Neural progenitor cell (in vitro differentiated cells): ENCODE results near the gene AFF3. TPM values are rescaled to one million over a fixed set of nuclear protein-coding genes. Genes with fewer than 3 reads are reported as not detected.

Source experiments
- DNase-seq: peaks from one replicate; pipeline ENCODE4 v3.0.0-alpha.2; 2016; ENCODE audit warnings: low spot score
- H2AFZ ChIP-seq: fragments of 200-600 bp; sonication (generic); replicated peaks from 2 replicates; pipeline ENCODE4 v1.6.1; 2016; ENCODE audit warnings: antibody characterized with exemption
- H3F3A ChIP-seq: fragments of 200-600 bp; sonication (generic); 2 replicates; pipeline ENCODE4 v1.6.1; 2016; ENCODE audit warnings: antibody characterized with exemption, low read depth
- H3K27ac ChIP-seq: fragments of 200-600 bp; sonication (generic); 2 replicates; pipeline ENCODE4 v1.5.1; 2016; ENCODE audit warnings: mild to moderate bottlenecking
- H3K27me3 ChIP-seq: fragments of 200-600 bp; sonication (generic); 2 replicates; pipeline ENCODE4 v1.6.1; 2016; ENCODE audit warnings: mild to moderate bottlenecking, moderate library complexity
- H3K36me3 ChIP-seq: fragments of 200-600 bp; sonication (generic); 2 replicates; pipeline ENCODE4 v1.5.1; 2016
- H3K4me1 ChIP-seq: fragments of 200-600 bp; sonication (generic); 2 replicates; pipeline ENCODE4 v1.6.1; 2016; ENCODE audit warnings: mixed run types
- H3K4me2 ChIP-seq: fragments of 200-600 bp; sonication (generic); 2 replicates; pipeline ENCODE4 v1.6.1; 2016
- H3K4me3 ChIP-seq: fragments of 200-600 bp; sonication (generic); 2 replicates; pipeline ENCODE4 v1.5.1; 2016
- H3K79me2 ChIP-seq: fragments of 200-600 bp; sonication (generic); 2 replicates; pipeline ENCODE4 v1.6.1; 2016; ENCODE audit warnings: low read depth
- H3K9ac ChIP-seq: fragments of 200-600 bp; sonication (generic); 2 replicates; pipeline ENCODE4 v1.6.1; 2016
- H3K9me3 ChIP-seq: fragments of 200-600 bp; sonication (generic); 2 replicates; pipeline ENCODE4 v1.5.1; 2016; ENCODE audit warnings: low read depth
- H4K20me1 ChIP-seq: fragments of 200-600 bp; sonication (generic); 2 replicates; pipeline ENCODE4 v1.6.1; 2016; ENCODE audit warnings: low read depth
- H3K27ac Mint-ChIP-seq: 3 replicates; pipeline ENCODE4 v1.8.0; 2021; ENCODE audit warnings: mixed read lengths
- H3K27me3 Mint-ChIP-seq: 2 replicates; pipeline ENCODE4 v1.8.0; 2022; ENCODE audit warnings: low read depth, mild to moderate bottlenecking, inconsistent platforms, moderate library complexity, mixed read lengths; ENCODE audit not compliant: insufficient read depth
- H3K36me3 Mint-ChIP-seq: 3 replicates; pipeline ENCODE4 v1.8.0; 2021; ENCODE audit warnings: mixed read lengths
- H3K4me1 Mint-ChIP-seq: 3 replicates; pipeline ENCODE4 v1.8.0; 2021; ENCODE audit warnings: mixed read lengths
- H3K4me3 Mint-ChIP-seq: 3 replicates; pipeline ENCODE4 v1.8.0; 2021; ENCODE audit warnings: mild to moderate bottlenecking, moderate library complexity, mixed read lengths
- H3K9me3 Mint-ChIP-seq: 3 replicates; pipeline ENCODE4 v1.8.0; 2020; ENCODE audit warnings: mixed read lengths
- CTCF ChIP-seq: fragments of 200-600 bp; sonication (generic); IDR thresholded peaks from 2 replicates; pipeline ENCODE4 v1.5.1; 2017; ENCODE audit warnings: antibody characterized with exemption, mild to moderate bottlenecking
- EZH2 ChIP-seq: fragments of 200-600 bp; sonication (generic); IDR thresholded peaks from 2 replicates; pipeline ENCODE4 v1.6.1; 2017; ENCODE audit warnings: antibody characterized with exemption, mild to moderate bottlenecking, moderate library complexity
- EZH2phosphoT487 ChIP-seq: fragments of 200-600 bp; sonication (generic); IDR thresholded peaks from 2 replicates; pipeline ENCODE4 v1.6.1; 2017; ENCODE audit warnings: antibody characterized with exemption
- total RNA-seq: library from RNA; depleted of rRNA; stranded (reverse); fragments of >200 nt; gene quantifications from 2 replicates; pipeline ENCODE4 v1.2.3, GENCODE V29; 2015; ENCODE audit warnings: low replicate concordance

AFF3 gene
- total RNA-seq, 1 donor from 2014 or later, result 0.26 TPM

- H3K9me3 ChIP-seq, result no peaks in the 10 kb centered on the region
- no peaks in the 10 kb centered on the region for H3K9me3 Mint-ChIP-seq
- H3K4me3 Mint-ChIP-seq, result no peak overlapping the region
Observed at GRCh38 chr2:99679518-99679917, 462.9 kb downstream of the AFF3 start.

GRCh38 chr2:99678625-99679024 is 463.8 kb downstream of the AFF3 start:
- H2AFZ ChIP-seq, result no peak overlapping the region
- H3K9me3 ChIP-seq, result no peaks in the 10 kb centered on the region
- Mint-ChIP-seq H3K9me3 (no peaks in the 10 kb centered on the region), H3K27me3 (no peaks in the 10 kb centered on the region), H3K36me3 (no peaks in the 10 kb centered on the region), H3K4me1 (peaks cover 5% of the 10 kb centered on the region), H3K4me3 (no peak overlapping the region), H3K27ac (no peak overlapping the region)
- no peak for TF ChIP-seq CTCF
- no peak for TF ChIP-seq EZH2phosphoT487
- TF ChIP-seq EZH2, result no peak
- H3K4me3 ChIP-seq, result no peak overlapping the region
- H4K20me1 ChIP-seq, result no peaks in the 10 kb centered on the region
- H3K27me3 ChIP-seq, result no peaks in the 10 kb centered on the region
- no peak overlapping the region for H3K9ac ChIP-seq
- H3K79me2 ChIP-seq, result no peaks in the 10 kb centered on the region
- peaks cover 4% of the 10 kb centered on the region for H3K4me1 ChIP-seq
- H3K36me3 ChIP-seq, result no peaks in the 10 kb centered on the region
- H3K4me2 ChIP-seq, result no peak overlapping the region
- DNase-seq, result no peak
- no peak overlapping the region for H3K27ac ChIP-seq
- no peaks in the 10 kb centered on the region for H3F3A ChIP-seq

More at GRCh38 chr2:99679518-99679917, 462.9 kb downstream of the AFF3 start:
- peaks cover 2% of the 10 kb centered on the region for H3K4me1 Mint-ChIP-seq
- Histone ChIP-seq H3K27ac (no peak overlapping the region), H3K4me3 (no peak overlapping the region), H3K27me3 (no peaks in the 10 kb centered on the region), H3K79me2 (no peaks in the 10 kb centered on the region), H3K36me3 (no peaks in the 10 kb centered on the region), H3K9ac (no peak overlapping the region), H3F3A (no peaks in the 10 kb centered on the region), H2AFZ (no peak overlapping the region), H3K4me1 (peaks cover 4% of the 10 kb centered on the region), H4K20me1 (no peaks in the 10 kb centered on the region), H3K4me2 (no peak overlapping the region)
- DNase-seq, result no peak
- no peak for TF ChIP-seq EZH2phosphoT487
- no peak for TF ChIP-seq CTCF
- TF ChIP-seq EZH2, result no peak
- H3K36me3 Mint-ChIP-seq, result no peaks in the 10 kb centered on the region
- H3K27me3 Mint-ChIP-seq, result no peaks in the 10 kb centered on the region
- no peak overlapping the region for H3K27ac Mint-ChIP-seq

GRCh38 chr2:99677814-99678213 is 464.6 kb downstream of the AFF3 start:
- Mint-ChIP-seq H3K9me3 (no peaks in the 10 kb centered on the region), H3K27ac (no peak overlapping the region), H3K36me3 (no peaks in the 10 kb centered on the region), H3K4me1 (peaks cover 5% of the 10 kb centered on the region), H3K4me3 (no peak overlapping the region), H3K27me3 (no peaks in the 10 kb centered on the region)
- Histone ChIP-seq H3K27me3 (no peaks in the 10 kb centered on the region), H3K4me2 (no peak overlapping the region), H3K9ac (no peak overlapping the region), H3K4me1 (peaks cover 4% of the 10 kb centered on the region), H3K9me3 (no peaks in the 10 kb centered on the region), H4K20me1 (no peaks in the 10 kb centered on the region), H3K4me3 (no peak overlapping the region), H3K27ac (no peak overlapping the region), H2AFZ (no peak overlapping the region), H3K36me3 (no peaks in the 10 kb centered on the region), H3K79me2 (no peaks in the 10 kb centered on the region), H3F3A (no peaks in the 10 kb centered on the region)
- TF ChIP-seq EZH2phosphoT487, result no peak
- TF ChIP-seq EZH2, result no peak
- TF ChIP-seq CTCF, result no peak
- DNase-seq, result no peak
